ENCODE measurements around the gene DNM3.

Gene DNM3

GRCh38 chr1:172339842-172340241 is 498.5 kb downstream of the DNM3 start:
- Histone ChIP-seq H3K36me3 (ENCODE audit: control insufficient read depth, insufficient read depth, low read length, severe bottlenecking) (no peaks in the 10 kb centered on the region), H3K27me3 (replicated peaks; ENCODE audit: control insufficient read depth, insufficient read depth, low read length) (no peaks in the 10 kb centered on the region), H3K9ac (ENCODE audit: low read length) (no peak overlapping the region), H3K4me1 (ENCODE audit: control insufficient read depth, insufficient read depth, low read length) (peaks cover 22% of the 10 kb centered on the region), H3K4me3 (ENCODE audit: low read length) (no peak overlapping the region), H3K9me3 (ENCODE audit: control insufficient read depth, low read length) (no peaks in the 10 kb centered on the region)
- DNase-seq (ENCODE audit: low read depth), result no peak

GRCh38 chr1:172340520-172340919 is 499.2 kb downstream of the DNM3 start:
- Histone ChIP-seq H3K4me3 (ENCODE audit: low read length) (no peak overlapping the region), H3K4me1 (ENCODE audit: control insufficient read depth, insufficient read depth, low read length) (peaks cover 27% of the 10 kb centered on the region), H3K9me3 (ENCODE audit: control insufficient read depth, low read length) (no peaks in the 10 kb centered on the region), H3K9ac (ENCODE audit: low read length) (no peak overlapping the region), H3K36me3 (ENCODE audit: control insufficient read depth, insufficient read depth, low read length, severe bottlenecking) (no peaks in the 10 kb centered on the region), H3K27me3 (replicated peaks; ENCODE audit: control insufficient read depth, insufficient read depth, low read length) (no peaks in the 10 kb centered on the region)
- no peak for DNase-seq (ENCODE audit: low read depth)

- no peak for DNase-seq (ENCODE audit: low read depth)
- Histone ChIP-seq H3K4me1 (ENCODE audit: control insufficient read depth, insufficient read depth, low read length) (peaks cover 30% of the 10 kb centered on the region), H3K4me3 (ENCODE audit: low read length) (no peak overlapping the region), H3K27me3 (replicated peaks; ENCODE audit: control insufficient read depth, insufficient read depth, low read length) (no peaks in the 10 kb centered on the region), H3K9ac (ENCODE audit: low read length) (no peak overlapping the region), H3K9me3 (ENCODE audit: control insufficient read depth, low read length) (no peaks in the 10 kb centered on the region), H3K36me3 (ENCODE audit: control insufficient read depth, insufficient read depth, low read length, severe bottlenecking) (no peaks in the 10 kb centered on the region)
These were observed 500.4 kb downstream of the DNM3 start for GRCh38 chr1:172341697-172342096.

- peaks cover 30% of the 10 kb centered on the region for H3K4me1 ChIP-seq (ENCODE audit: control insufficient read depth, insufficient read depth, low read length)
- H3K9me3 ChIP-seq (ENCODE audit: control insufficient read depth, low read length), result peaks cover 8% of the 10 kb centered on the region
- peak overlapping the region; percentile 74 for H3K4me3 ChIP-seq (ENCODE audit: low read length)
- H3K9ac ChIP-seq (ENCODE audit: low read length), result peak overlapping the region; percentile 79
- no peaks in the 10 kb centered on the region for H3K36me3 ChIP-seq (ENCODE audit: control insufficient read depth, insufficient read depth, low read length, severe bottlenecking)
- no peaks in the 10 kb centered on the region for H3K27me3 ChIP-seq (replicated peaks; ENCODE audit: control insufficient read depth, insufficient read depth, low read length)
- peak; percentile 17 for DNase-seq (ENCODE audit: low read depth)
These were observed 501.4 kb downstream of the DNM3 start for GRCh38 chr1:172342584-172343239.

- Histone ChIP-seq H3K9ac (ENCODE audit: low read length) (peak overlapping the region; percentile 79), H3K4me1 (ENCODE audit: control insufficient read depth, insufficient read depth, low read length) (peaks cover 30% of the 10 kb centered on the region), H3K36me3 (ENCODE audit: control insufficient read depth, insufficient read depth, low read length, severe bottlenecking) (no peaks in the 10 kb centered on the region), H3K4me3 (ENCODE audit: low read length) (peak overlapping the region; percentile 74), H3K27me3 (replicated peaks; ENCODE audit: control insufficient read depth, insufficient read depth, low read length) (no peaks in the 10 kb centered on the region), H3K9me3 (ENCODE audit: control insufficient read depth, low read length) (peaks cover 9% of the 10 kb centered on the region)
- DNase-seq (ENCODE audit: low read depth), result peak; percentile 88
These were observed 502.2 kb downstream of the DNM3 start for GRCh38 chr1:172343240-172344160.

GRCh38 chr1:172344444-172344843 is 503.1 kb downstream of the DNM3 start:
- Histone ChIP-seq H3K4me1 (ENCODE audit: control insufficient read depth, insufficient read depth, low read length) (peaks cover 30% of the 10 kb centered on the region), H3K9ac (ENCODE audit: low read length) (peak overlapping the region; percentile 79)

GRCh38 chr1:172345077-172345476 is 503.8 kb downstream of the DNM3 start:
- Histone ChIP-seq H3K9ac (ENCODE audit: low read length) (no peak overlapping the region), H3K4me3 (ENCODE audit: low read length) (peak overlapping the region; percentile 15), H3K9me3 (ENCODE audit: control insufficient read depth, low read length) (peaks cover 9% of the 10 kb centered on the region), H3K36me3 (ENCODE audit: control insufficient read depth, insufficient read depth, low read length, severe bottlenecking) (no peaks in the 10 kb centered on the region), H3K4me1 (ENCODE audit: control insufficient read depth, insufficient read depth, low read length) (peaks cover 30% of the 10 kb centered on the region), H3K27me3 (replicated peaks; ENCODE audit: control insufficient read depth, insufficient read depth, low read length) (no peaks in the 10 kb centered on the region)
- DNase-seq (ENCODE audit: low read depth), result peak; percentile 42

More at GRCh38 chr1:172344444-172344843, 503.1 kb downstream of the DNM3 start:
- no peaks in the 10 kb centered on the region for H3K27me3 ChIP-seq (replicated peaks; ENCODE audit: control insufficient read depth, insufficient read depth, low read length)
- peak overlapping the region; percentile 74 for H3K4me3 ChIP-seq (ENCODE audit: low read length)
- no peaks in the 10 kb centered on the region for H3K36me3 ChIP-seq (ENCODE audit: control insufficient read depth, insufficient read depth, low read length, severe bottlenecking)
- peak; percentile 17 for DNase-seq (ENCODE audit: low read depth)
- peaks cover 9% of the 10 kb centered on the region for H3K9me3 ChIP-seq (ENCODE audit: control insufficient read depth, low read length)

- DNase-seq (ENCODE audit: low read depth), result no peak
- Histone ChIP-seq H3K27me3 (replicated peaks; ENCODE audit: control insufficient read depth, insufficient read depth, low read length) (no peaks in the 10 kb centered on the region), H3K4me1 (ENCODE audit: control insufficient read depth, insufficient read depth, low read length) (peaks cover 48% of the 10 kb centered on the region), H3K9ac (ENCODE audit: low read length) (no peak overlapping the region), H3K4me3 (ENCODE audit: low read length) (no peak overlapping the region), H3K9me3 (ENCODE audit: control insufficient read depth, low read length) (peaks cover 9% of the 10 kb centered on the region), H3K36me3 (ENCODE audit: control insufficient read depth, insufficient read depth, low read length, severe bottlenecking) (no peaks in the 10 kb centered on the region)
These were observed 506.1 kb downstream of the DNM3 start for GRCh38 chr1:172347416-172347815.

GRCh38 chr1:172350856-172351255 is 509.6 kb downstream of the DNM3 start:
- H3K4me3 ChIP-seq (ENCODE audit: low read length), result no peak overlapping the region
- no peaks in the 10 kb centered on the region for H3K27me3 ChIP-seq (replicated peaks; ENCODE audit: control insufficient read depth, insufficient read depth, low read length)
- no peaks in the 10 kb centered on the region for H3K36me3 ChIP-seq (ENCODE audit: control insufficient read depth, insufficient read depth, low read length, severe bottlenecking)
- peaks cover 35% of the 10 kb centered on the region for H3K4me1 ChIP-seq (ENCODE audit: control insufficient read depth, insufficient read depth, low read length)
- no peak for DNase-seq (ENCODE audit: low read depth)
- H3K9me3 ChIP-seq (ENCODE audit: control insufficient read depth, low read length), result peaks cover 9% of the 10 kb centered on the region
- H3K9ac ChIP-seq (ENCODE audit: low read length), result no peak overlapping the region

- peaks cover 37% of the 10 kb centered on the region for H3K4me1 ChIP-seq (ENCODE audit: control insufficient read depth, insufficient read depth, low read length)
- no peaks in the 10 kb centered on the region for H3K36me3 ChIP-seq (ENCODE audit: control insufficient read depth, insufficient read depth, low read length, severe bottlenecking)
- peaks cover 9% of the 10 kb centered on the region for H3K9me3 ChIP-seq (ENCODE audit: control insufficient read depth, low read length)
- H3K27me3 ChIP-seq (replicated peaks; ENCODE audit: control insufficient read depth, insufficient read depth, low read length), result no peaks in the 10 kb centered on the region
- peak overlapping the region; percentile 27 for H3K4me3 ChIP-seq (ENCODE audit: low read length)
- peak; percentile 73 for DNase-seq (ENCODE audit: low read depth)
- H3K9ac ChIP-seq (ENCODE audit: low read length), result peak overlapping the region; percentile 30
These were observed 510.0 kb downstream of the DNM3 start for GRCh38 chr1:172351346-172351745.

- Histone ChIP-seq H3K9ac (ENCODE audit: low read length) (peak overlapping the region; percentile 30), H3K36me3 (ENCODE audit: control insufficient read depth, insufficient read depth, low read length, severe bottlenecking) (no peaks in the 10 kb centered on the region), H3K27me3 (replicated peaks; ENCODE audit: control insufficient read depth, insufficient read depth, low read length) (no peaks in the 10 kb centered on the region), H3K4me1 (ENCODE audit: control insufficient read depth, insufficient read depth, low read length) (peaks cover 41% of the 10 kb centered on the region), H3K4me3 (ENCODE audit: low read length) (peak overlapping the region; percentile 27), H3K9me3 (ENCODE audit: control insufficient read depth, low read length) (peaks cover 9% of the 10 kb centered on the region)
- DNase-seq (ENCODE audit: low read depth), result peak; percentile 76
These were observed 510.5 kb downstream of the DNM3 start for GRCh38 chr1:172351754-172352161.

Data from adipocyte (in vitro differentiated cells).